ENCODE measurements around the gene RBMX.
"Not testable (repeated sequence)": the region's sequence is repeated elsewhere in the genome, so short reads cannot be mapped to it uniquely, and the experiment has no call there.

RBMX gene

DNA sequence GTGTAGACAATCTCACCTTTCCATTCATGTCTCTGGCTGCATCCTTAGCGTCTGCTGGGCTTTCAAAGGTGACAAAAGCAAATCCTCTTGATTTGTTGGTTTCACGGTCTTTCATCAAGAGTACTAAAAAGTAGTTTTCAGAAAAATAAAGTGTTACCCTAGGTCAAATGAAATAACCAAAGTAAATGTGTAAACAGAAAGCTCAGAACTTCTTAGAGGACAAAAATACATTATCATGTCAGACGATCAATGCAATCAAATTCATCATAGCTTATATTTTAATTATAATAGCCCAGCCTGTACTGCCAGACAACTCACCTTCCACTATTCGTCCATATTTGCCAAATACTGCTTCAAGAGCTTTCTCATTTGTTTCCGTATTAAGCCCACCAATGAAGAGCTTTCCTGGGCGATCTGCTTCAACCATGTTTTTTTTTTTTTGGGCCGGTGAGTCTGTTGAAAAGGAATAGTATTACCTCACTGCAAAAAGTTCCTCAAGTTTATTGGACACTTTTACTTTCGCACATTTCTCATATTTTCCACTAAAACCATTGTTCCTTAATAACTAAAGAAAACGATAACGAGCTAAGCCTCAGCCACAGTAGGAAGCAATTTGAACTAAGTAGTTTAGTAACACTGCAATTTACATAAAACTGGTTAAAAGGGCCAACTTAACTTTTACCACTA, 1.4 kb downstream of the RBMX start (continued):
- TF ChIP-seq, protein P1, sequence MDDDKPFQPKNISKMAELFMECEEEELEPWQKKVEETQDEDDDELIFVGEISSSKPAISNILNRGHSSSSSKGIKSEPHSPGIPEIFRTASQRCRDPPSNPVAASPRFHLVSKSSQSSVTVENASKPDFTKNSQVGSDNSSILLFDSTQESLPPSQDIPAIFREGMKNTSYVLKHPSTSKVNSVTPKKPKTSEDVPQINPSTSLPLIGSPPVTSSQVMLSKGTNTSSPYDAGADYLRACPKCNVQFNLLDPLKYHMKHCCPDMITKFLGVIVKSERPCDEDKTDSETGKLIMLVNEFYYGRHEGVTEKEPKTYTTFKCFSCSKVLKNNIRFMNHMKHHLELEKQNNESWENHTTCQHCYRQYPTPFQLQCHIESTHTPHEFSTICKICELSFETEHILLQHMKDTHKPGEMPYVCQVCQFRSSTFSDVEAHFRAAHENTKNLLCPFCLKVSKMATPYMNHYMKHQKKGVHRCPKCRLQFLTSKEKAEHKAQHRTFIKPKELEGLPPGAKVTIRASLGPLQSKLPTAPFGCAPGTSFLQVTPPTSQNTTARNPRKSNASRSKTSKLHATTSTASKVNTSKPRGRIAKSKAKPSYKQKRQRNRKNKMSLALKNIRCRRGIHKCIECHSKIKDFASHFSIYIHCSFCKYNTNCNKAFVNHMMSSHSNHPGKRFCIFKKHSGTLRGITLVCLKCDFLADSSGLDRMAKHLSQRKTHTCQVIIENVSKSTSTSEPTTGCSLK (tag by site-specific recombination; IDR thresholded peaks at IDR 0.05): no peak
- peak; percentile 92 for TF ChIP-seq PRDM1 (tag by site-specific recombination; IDR thresholded peaks at IDR 0.05)
- no peak for TF ChIP-seq SP3 (tag by site-specific recombination; IDR thresholded peaks at IDR 0.05)
- TF ChIP-seq MZF1 (tag by site-specific recombination; IDR thresholded peaks at IDR 0.05; ENCODE audit: borderline replicate concordance): no peak
- TF ChIP-seq SALL2 (tag by site-specific recombination; IDR thresholded peaks at IDR 0.05; ENCODE audit: borderline replicate concordance): no peak
- TF ChIP-seq, protein P2, sequence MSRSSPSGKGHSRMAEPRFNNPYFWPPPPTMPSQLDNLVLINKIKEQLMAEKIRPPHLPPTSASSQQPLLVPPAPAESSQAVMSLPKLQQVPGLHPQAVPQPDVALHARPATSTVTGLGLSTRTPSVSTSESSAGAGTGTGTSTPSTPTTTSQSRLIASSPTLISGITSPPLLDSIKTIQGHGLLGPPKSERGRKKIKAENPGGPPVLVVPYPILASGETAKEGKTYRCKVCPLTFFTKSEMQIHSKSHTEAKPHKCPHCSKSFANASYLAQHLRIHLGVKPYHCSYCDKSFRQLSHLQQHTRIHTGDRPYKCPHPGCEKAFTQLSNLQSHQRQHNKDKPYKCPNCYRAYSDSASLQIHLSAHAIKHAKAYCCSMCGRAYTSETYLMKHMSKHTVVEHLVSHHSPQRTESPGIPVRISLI (tag by site-specific recombination; IDR thresholded peaks at IDR 0.05): peak; percentile 49; the same call in 1 of the 2 replicates
- 0 out of 2 replicates have a peak, but pooled peaks have one; percentile 23 for TF ChIP-seq ZFP69B (tag by site-specific recombination; IDR thresholded peaks at IDR 0.05)
- TF ChIP-seq, protein P3, sequence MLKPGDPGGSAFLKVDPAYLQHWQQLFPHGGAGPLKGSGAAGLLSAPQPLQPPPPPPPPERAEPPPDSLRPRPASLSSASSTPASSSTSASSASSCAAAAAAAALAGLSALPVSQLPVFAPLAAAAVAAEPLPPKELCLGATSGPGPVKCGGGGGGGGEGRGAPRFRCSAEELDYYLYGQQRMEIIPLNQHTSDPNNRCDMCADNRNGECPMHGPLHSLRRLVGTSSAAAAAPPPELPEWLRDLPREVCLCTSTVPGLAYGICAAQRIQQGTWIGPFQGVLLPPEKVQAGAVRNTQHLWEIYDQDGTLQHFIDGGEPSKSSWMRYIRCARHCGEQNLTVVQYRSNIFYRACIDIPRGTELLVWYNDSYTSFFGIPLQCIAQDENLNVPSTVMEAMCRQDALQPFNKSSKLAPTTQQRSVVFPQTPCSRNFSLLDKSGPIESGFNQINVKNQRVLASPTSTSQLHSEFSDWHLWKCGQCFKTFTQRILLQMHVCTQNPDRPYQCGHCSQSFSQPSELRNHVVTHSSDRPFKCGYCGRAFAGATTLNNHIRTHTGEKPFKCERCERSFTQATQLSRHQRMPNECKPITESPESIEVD (tag by site-specific recombination; IDR thresholded peaks at IDR 0.05): 0 out of 2 replicates have a peak, but pooled peaks have one; percentile 5
- TF ChIP-seq ZNF664 (tag by site-specific recombination; IDR thresholded peaks at IDR 0.05): peak; percentile 76; the same call in 1 of the 2 replicates

DNA sequence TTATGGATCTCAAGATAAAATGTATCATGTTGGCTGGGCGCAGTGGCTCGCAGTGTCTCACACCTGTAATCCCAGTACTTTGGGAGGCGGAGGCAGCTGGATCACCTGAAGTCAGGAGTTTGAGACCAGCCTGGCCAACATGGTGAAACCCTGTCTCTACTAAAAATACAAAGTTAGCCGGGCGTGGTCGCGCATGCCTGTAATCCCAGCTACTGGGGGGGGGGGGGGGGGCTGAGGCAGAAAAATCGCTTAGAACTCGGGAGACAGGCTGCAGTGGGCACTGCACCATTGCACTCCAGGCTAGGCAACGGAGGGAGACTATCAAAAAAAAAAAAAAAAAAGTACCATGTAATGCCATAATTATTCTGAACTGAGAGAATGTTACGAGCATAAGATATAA, 2.1 kb downstream of the RBMX start:
- ChIA-PET CTCF (no interaction called here), POLR2A (interaction anchor here (1.1 to 2.6 kb wide), 3 partner anchors 17 to 31 kb away, joined by 4 to 46 read pairs (median 10); no protein-coding TSS in a partner anchor)
- Histone ChIP-seq H3K9me3 (ENCODE audit: control insufficient read depth, insufficient read depth, low read depth, low read length) (no peaks in the 10 kb centered on the region), H3K27ac (ENCODE audit: extremely low read depth, low read depth, low read length) (no peak overlapping the region), H3K4me3 (ENCODE audit: low read depth, low read length) (peak overlapping the region; percentile 49), H3K36me3 (ENCODE audit: control insufficient read depth in 2 of 2, insufficient read depth in 1 of 2, low read length in 2 of 2) (peaks cover 34 to 59% of the 10 kb centered on the region in 2 experiments), H3K4me1 (ENCODE audit: control insufficient read depth, insufficient read depth, low read length) (no peaks in the 10 kb centered on the region)
- TF ChIP-seq KLF9 (tag by site-specific recombination; IDR thresholded peaks at IDR 0.05; ENCODE audit: low read depth) (no peak), ZNF211 (tag by site-specific recombination; IDR thresholded peaks at IDR 0.05; ENCODE audit: low read depth) (no peak), SP3 (tag by site-specific recombination; IDR thresholded peaks at IDR 0.05) (no peak), ZNF391 (tag by site-specific recombination; IDR thresholded peaks at IDR 0.05; ENCODE audit: borderline replicate concordance, low read depth) (no peak), ZNF785 (tag by site-specific recombination; IDR thresholded peaks at IDR 0.05) (no peak), ZFP3 (tag by site-specific recombination; IDR thresholded peaks at IDR 0.05; ENCODE audit: low read depth) (no peak), ZNF121 (tag by site-specific recombination; IDR thresholded peaks at IDR 0.05) (no peak), FEZF1 (tag by site-specific recombination; IDR thresholded peaks at IDR 0.05) (no peak), GFI1B (tag by site-specific recombination; IDR thresholded peaks at IDR 0.05) (no peak), ZNF621 (tag by site-specific recombination; IDR thresholded peaks at IDR 0.05) (no peak)
- TF ChIP-seq, protein P4, sequence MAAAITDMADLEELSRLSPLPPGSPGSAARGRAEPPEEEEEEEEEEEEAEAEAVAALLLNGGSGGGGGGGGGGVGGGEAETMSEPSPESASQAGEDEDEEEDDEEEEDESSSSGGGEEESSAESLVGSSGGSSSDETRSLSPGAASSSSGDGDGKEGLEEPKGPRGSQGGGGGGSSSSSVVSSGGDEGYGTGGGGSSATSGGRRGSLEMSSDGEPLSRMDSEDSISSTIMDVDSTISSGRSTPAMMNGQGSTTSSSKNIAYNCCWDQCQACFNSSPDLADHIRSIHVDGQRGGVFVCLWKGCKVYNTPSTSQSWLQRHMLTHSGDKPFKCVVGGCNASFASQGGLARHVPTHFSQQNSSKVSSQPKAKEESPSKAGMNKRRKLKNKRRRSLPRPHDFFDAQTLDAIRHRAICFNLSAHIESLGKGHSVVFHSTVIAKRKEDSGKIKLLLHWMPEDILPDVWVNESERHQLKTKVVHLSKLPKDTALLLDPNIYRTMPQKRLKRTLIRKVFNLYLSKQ (tag by site-specific recombination; IDR thresholded peaks at IDR 0.05; ENCODE audit: borderline replicate concordance): no peak

DNA sequence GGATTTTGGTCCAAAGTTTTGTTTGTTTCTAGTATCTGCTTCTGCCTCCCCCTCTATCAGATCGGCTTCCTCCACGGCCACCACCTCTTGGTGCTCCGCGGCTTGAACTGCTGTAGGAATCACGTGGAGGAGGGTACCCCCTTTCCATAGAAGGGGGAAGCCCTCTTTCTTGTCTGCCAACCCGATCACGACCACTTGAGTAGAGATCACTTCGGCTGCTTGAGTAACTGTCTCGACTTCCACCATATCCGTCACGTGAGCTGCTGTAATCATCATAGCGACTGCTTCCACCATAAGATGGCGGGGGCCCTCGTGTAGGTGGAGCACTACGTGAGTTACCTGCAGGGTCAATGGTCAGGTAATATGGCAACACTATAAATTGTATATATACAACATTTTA, 6.4 kb downstream of the RBMX start:
- H3K36me3 ChIP-seq (ENCODE audit: control insufficient read depth in 2 of 2, insufficient read depth in 1 of 2, low read length in 2 of 2): peaks cover 62 to 91% of the 10 kb centered on the region in 2 experiments
- H3K4me1 ChIP-seq (ENCODE audit: control insufficient read depth, insufficient read depth, low read length); POLR2A ChIA-PET; H3K27ac ChIP-seq (ENCODE audit: extremely low read depth, low read depth, low read length); H3K9me3 ChIP-seq (ENCODE audit: control insufficient read depth, insufficient read depth, low read depth, low read length); H3K4me3 ChIP-seq (ENCODE audit: low read depth, low read length): not testable (repeated sequence)
- CTCF ChIA-PET: interaction anchor here (0.5 kb wide), 1 partner anchor 10 kb away, joined by 3 read pairs; no protein-coding TSS in a partner anchor

DNA sequence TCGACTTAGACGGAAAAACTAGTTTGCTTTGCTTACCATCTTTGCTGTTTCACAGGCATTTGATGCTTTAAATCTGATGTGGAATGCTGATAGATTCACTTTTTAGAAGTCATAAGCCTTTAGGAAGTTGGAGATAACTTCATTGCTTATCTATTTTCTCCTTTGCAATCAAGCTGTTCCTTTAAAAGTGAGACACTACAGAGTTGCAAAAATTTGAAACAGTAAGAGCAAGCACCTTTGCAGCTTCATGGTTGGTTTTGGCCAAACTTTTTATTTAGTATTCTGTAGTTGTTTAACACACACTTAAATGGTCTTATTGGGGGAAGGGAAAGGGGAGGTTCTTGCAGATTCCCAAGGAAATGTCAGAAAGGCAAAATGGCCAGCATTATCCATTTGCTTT, 7.3 kb downstream of the RBMX start:
- H3K27ac ChIP-seq (ENCODE audit: extremely low read depth, low read depth, low read length); H3K4me3 ChIP-seq (ENCODE audit: low read depth, low read length); POLR2A ChIA-PET; CTCF ChIA-PET; H3K9me3 ChIP-seq (ENCODE audit: control insufficient read depth, insufficient read depth, low read depth, low read length); H3K4me1 ChIP-seq (ENCODE audit: control insufficient read depth, insufficient read depth, low read length): not testable (repeated sequence)
- peaks cover 63 to 92% of the 10 kb centered on the region in 2 experiments for H3K36me3 ChIP-seq (ENCODE audit: control insufficient read depth in 2 of 2, insufficient read depth in 1 of 2, low read length in 2 of 2)
